ENCODE data around the gene SYNPO2. TPM values are rescaled to one million over a fixed set of nuclear protein-coding genes. Genes with fewer than 3 reads are reported as not detected.

Gene SYNPO2
- total RNA-seq, 2 donors from 2014 or later, result 9.5 to 266 TPM

GRCh38 chr4:119032921-119033685 is 144.4 kb downstream of the SYNPO2 start:
- no peak overlapping the region for H3K27ac ChIP-seq
- no peaks in the 10 kb centered on the region for H3K9me3 ChIP-seq
- intact Hi-C loops (cut with DNase I), result loop anchor here (5.0 kb wide), 1 partner anchor 41 kb away; no protein-coding TSS in a partner anchor
- DNase-seq, result no peak
- TF ChIP-seq CTCF (IDR thresholded peaks at IDR 0.05), result no peak
- no peak overlapping the region for H3K9ac ChIP-seq (ENCODE audit: low read depth in 2 of 2, low read length in 2 of 2)
- no peak overlapping the region for H3K4me3 ChIP-seq
- no peaks in the 10 kb centered on the region for H3K4me1 ChIP-seq
- no peaks in the 10 kb centered on the region for H3K36me3 ChIP-seq
- H3K27me3 ChIP-seq, result no peaks in the 10 kb centered on the region

- Histone ChIP-seq H3K36me3 (no peaks in the 10 kb centered on the region), H3K9me3 (no peaks in the 10 kb centered on the region), H3K27me3 (no peaks in the 10 kb centered on the region), H3K4me3 (no peak overlapping the region), H3K27ac (no peak overlapping the region), H3K9ac (ENCODE audit: low read depth in 2 of 2, low read length in 2 of 2) (no peak overlapping the region), H3K4me1 (no peaks in the 10 kb centered on the region)
- no peak for TF ChIP-seq CTCF (IDR thresholded peaks at IDR 0.05)
- no peak for DNase-seq
- intact Hi-C loops (cut with DNase I), result loop anchor here (5.0 kb wide), 1 partner anchor 42 kb away; no protein-coding TSS in a partner anchor
These were observed 145.8 kb downstream of the SYNPO2 start for GRCh38 chr4:119034276-119035008.

- TF ChIP-seq CTCF (IDR thresholded peaks at IDR 0.05), result no peak
- no peak overlapping the region for H3K4me3 ChIP-seq
- H3K27me3 ChIP-seq, result no peaks in the 10 kb centered on the region
- intact Hi-C loops (cut with DNase I), result no loop called here
- H3K9me3 ChIP-seq, result no peaks in the 10 kb centered on the region
- H3K9ac ChIP-seq (ENCODE audit: low read depth in 2 of 2, low read length in 2 of 2), result no peak overlapping the region
- H3K27ac ChIP-seq, result no peak overlapping the region
- H3K36me3 ChIP-seq, result no peaks in the 10 kb centered on the region
- DNase-seq, result no peak
- H3K4me1 ChIP-seq, result no peaks in the 10 kb centered on the region
These were observed 147.5 kb downstream of the SYNPO2 start for GRCh38 chr4:119035951-119036737.

- no peaks in the 10 kb centered on the region for H3K9me3 ChIP-seq
- intact Hi-C loops (cut with DNase I), result no loop called here
- H3K4me1 ChIP-seq, result no peaks in the 10 kb centered on the region
- no peak for DNase-seq
- TF ChIP-seq CTCF (IDR thresholded peaks at IDR 0.05), result no peak
- no peaks in the 10 kb centered on the region for H3K27me3 ChIP-seq
- H3K9ac ChIP-seq (ENCODE audit: low read depth in 2 of 2, low read length in 2 of 2), result no peak overlapping the region
- H3K4me3 ChIP-seq, result no peak overlapping the region
- H3K36me3 ChIP-seq, result no peaks in the 10 kb centered on the region
- peak overlapping the region; percentile 12 for H3K27ac ChIP-seq
These were observed 149.1 kb downstream of the SYNPO2 start for GRCh38 chr4:119037709-119038108.

GRCh38 chr4:119038116-119038841 is 149.6 kb downstream of the SYNPO2 start:
- H3K9ac ChIP-seq (ENCODE audit: low read depth in 2 of 2, low read length in 2 of 2), result no peak overlapping the region
- H3K4me1 ChIP-seq, result no peaks in the 10 kb centered on the region
- H3K9me3 ChIP-seq, result no peaks in the 10 kb centered on the region
- intact Hi-C loops (cut with DNase I), result no loop called here
- H3K27me3 ChIP-seq, result no peaks in the 10 kb centered on the region
- no peak overlapping the region for H3K4me3 ChIP-seq
- H3K27ac ChIP-seq, result peak overlapping the region; percentile 12
- no peaks in the 10 kb centered on the region for H3K36me3 ChIP-seq
- no peak for DNase-seq
- TF ChIP-seq CTCF (IDR thresholded peaks at IDR 0.05), result no peak

All from colonic mucosa (tissue), 4 donors.